ENCODE results near the gene SGK1. TPM values are rescaled to one million over a fixed set of nuclear protein-coding genes. Genes with fewer than 3 reads are reported as not detected.
"Not testable (repeated sequence)": the region's sequence is repeated elsewhere in the genome, so short reads cannot be mapped to it uniquely, and the experiment has no call there.

The SGK1 gene
- total RNA-seq, 6 experiments from 2014 or later, result 15.9 to 149 (median 43.0) TPM

GRCh38 chr6:134339216-134339615 lies 21.3 kb upstream of the SGK1 start:
- intact Hi-C loops (cut with DNase I), result no loop called here
- no peak overlapping the region for H3K27ac ChIP-seq
- no peaks in the 10 kb centered on the region for H3K36me3 ChIP-seq
- no peak overlapping the region for H3K4me3 ChIP-seq
- no peak for TF ChIP-seq POLR2A (IDR thresholded peaks at IDR 0.05)
- no peak for TF ChIP-seq CTCF (IDR thresholded peaks at IDR 0.05)
- no peaks in the 10 kb centered on the region for H3K27me3 ChIP-seq
- DNase-seq, result no peak
- no peaks in the 10 kb centered on the region for H3K4me1 ChIP-seq
- ATAC-seq, result no peak
- H3K9me3 ChIP-seq, result no peaks in the 10 kb centered on the region

GRCh38 chr6:134331256-134331655 lies 13.3 kb upstream of the SGK1 start:
- DNase-seq, result no peak
- intact Hi-C loops (cut with DNase I), result no loop called here
- no peak for TF ChIP-seq POLR2A (IDR thresholded peaks at IDR 0.05)
- no peak for TF ChIP-seq CTCF (IDR thresholded peaks at IDR 0.05)
- peak in 1 of 4 donors; percentile 47 for ATAC-seq
- WGBS (ENCODE audit: insufficient coverage, low coverage, low lambda C conversion rate, missing lambda C conversion rate), result 83% methylated on average over 2 of the region's 2 CpGs
- H3K4me1 ChIP-seq, result no peaks in the 10 kb centered on the region
- H3K36me3 ChIP-seq, result no peaks in the 10 kb centered on the region
- no peak overlapping the region for H3K4me3 ChIP-seq
- no peak overlapping the region for H3K27ac ChIP-seq
- no peaks in the 10 kb centered on the region for H3K27me3 ChIP-seq
- H3K9me3 ChIP-seq, result no peaks in the 10 kb centered on the region

GRCh38 chr6:134330555-134330954 lies 12.6 kb upstream of the SGK1 start:
- Histone ChIP-seq H3K27ac (no peak overlapping the region), H3K36me3 (no peaks in the 10 kb centered on the region), H3K9me3 (no peaks in the 10 kb centered on the region), H3K27me3 (no peaks in the 10 kb centered on the region), H3K4me3 (no peak overlapping the region), H3K4me1 (no peaks in the 10 kb centered on the region)
- 89% methylated on average over 1 of the region's 1 CpG for WGBS (ENCODE audit: insufficient coverage, low coverage, low lambda C conversion rate, missing lambda C conversion rate)
- DNase-seq (no peak), ATAC-seq (no peak)
- TF ChIP-seq POLR2A (IDR thresholded peaks at IDR 0.05) (no peak), CTCF (IDR thresholded peaks at IDR 0.05) (no peak)
- intact Hi-C loops (cut with DNase I), result no loop called here

- Histone ChIP-seq H3K27ac (no peak overlapping the region), H3K27me3 (no peaks in the 10 kb centered on the region), H3K9me3 (no peaks in the 10 kb centered on the region), H3K4me3 (no peak overlapping the region), H3K36me3 (no peaks in the 10 kb centered on the region), H3K4me1 (no peaks in the 10 kb centered on the region)
- ATAC-seq (no peak), DNase-seq (no peak)
- 79% methylated on average over 2 of the region's 2 CpGs for WGBS (ENCODE audit: insufficient coverage, low coverage, low lambda C conversion rate, missing lambda C conversion rate)
- intact Hi-C loops (cut with DNase I), result no loop called here
- TF ChIP-seq POLR2A (IDR thresholded peaks at IDR 0.05), result no peak
- TF ChIP-seq CTCF (IDR thresholded peaks at IDR 0.05), result no peak
Measured at GRCh38 chr6:134328792-134329191, 10.9 kb upstream of the SGK1 start.

- DNase-seq (no peak), ATAC-seq (no peak)
- Histone ChIP-seq H3K27ac (no peak overlapping the region), H3K9me3 (no peaks in the 10 kb centered on the region), H3K4me3 (no peak overlapping the region), H3K27me3 (no peaks in the 10 kb centered on the region), H3K4me1 (no peaks in the 10 kb centered on the region), H3K36me3 (no peaks in the 10 kb centered on the region)
- intact Hi-C loops (cut with DNase I), result no loop called here
- 92% methylated on average over 2 of the region's 2 CpGs for WGBS (ENCODE audit: insufficient coverage, low coverage, low lambda C conversion rate, missing lambda C conversion rate)
- no peak for TF ChIP-seq POLR2A (IDR thresholded peaks at IDR 0.05)
- no peak for TF ChIP-seq CTCF (IDR thresholded peaks at IDR 0.05)
Measured at GRCh38 chr6:134328138-134328537, 10.2 kb upstream of the SGK1 start.

- ATAC-seq; H3K4me3 ChIP-seq; H3K27ac ChIP-seq; H3K27me3 ChIP-seq; H3K36me3 ChIP-seq; DNase-seq; H3K9me3 ChIP-seq; intact Hi-C loops (cut with DNase I); H3K4me1 ChIP-seq: not testable (repeated sequence)
- WGBS (ENCODE audit: insufficient coverage, low coverage, low lambda C conversion rate, missing lambda C conversion rate), result 81% methylated on average over 4 of the region's 4 CpGs
Measured at GRCh38 chr6:134326192-134326591, 8.3 kb upstream of the SGK1 start.
